Keratinocyte (primary cell): ENCODE results near the gene ECM2. TPM values are rescaled to one million over a fixed set of nuclear protein-coding genes. Genes with fewer than 3 reads are reported as not detected.

ENCODE experiments used
- DNase-seq: peaks from one replicate; pipeline ENCODE4 v3.0.0-alpha.2; 2011; ENCODE audit warnings: low read depth, missing footprints, low spot score
- FAIRE-seq: peaks from 2 replicates; lab custom pipeline; 2011; peaks lifted over from hg19 to GRCh38; lab: Jason Lieb, UNC
- H2AFZ ChIP-seq: 2 replicates; pipeline ENCODE4 v1.6.0; 2012; ENCODE audit warnings: low read length, control low read depth, inconsistent platforms; ENCODE audit not compliant: control insufficient read depth
- H3K27ac ChIP-seq: 2 replicates; pipeline ENCODE4 v1.5.1; 2011; ENCODE audit warnings: low read length; ENCODE audit not compliant: control insufficient read depth, insufficient read depth
- H3K27me3 ChIP-seq: 3 replicates; pipeline ENCODE4 v1.6.0; 2011; ENCODE audit warnings: low read length; ENCODE audit not compliant: control insufficient read depth, insufficient read depth; ENCODE audit errors: extremely low read depth
- H3K36me3 ChIP-seq, 2 experiments: 2 replicates in 1 of 2; 3 replicates in 1 of 2; pipeline ENCODE4 v1.5.1; 2011; ENCODE audit warnings: low read length in 2 of 2, mild to moderate bottlenecking in 1 of 2; ENCODE audit not compliant: control insufficient read depth in 2 of 2, insufficient read depth in 2 of 2; ENCODE audit errors: extremely low read depth in 1 of 2
- H3K4me1 ChIP-seq: 3 replicates; pipeline ENCODE4 v1.5.1; 2011; ENCODE audit warnings: low read length; ENCODE audit not compliant: control insufficient read depth, insufficient read depth; ENCODE audit errors: extremely low read depth
- H3K4me2 ChIP-seq: 3 replicates; pipeline ENCODE4 v1.6.0; 2011; ENCODE audit warnings: low read depth, low read length; ENCODE audit not compliant: control insufficient read depth, insufficient read depth; ENCODE audit errors: extremely low read depth
- H3K4me3 ChIP-seq, 3 experiments: fragments of 200-600 bp in 1 of 3; sonication (generic) in 1 of 3; 2 replicates in 2 of 3; 3 replicates in 1 of 3; pipeline ENCODE4 v1.5.1; 2011 to 2016; ENCODE audit warnings: low read length in 3 of 3, mild to moderate bottlenecking in 3 of 3, control low read depth in 2 of 3, inconsistent platforms in 1 of 3, low read depth in 1 of 3, mixed read lengths in 1 of 3, mixed run types in 1 of 3, moderate library complexity in 1 of 3; ENCODE audit not compliant: control insufficient read depth in 2 of 3, insufficient read depth in 2 of 3; ENCODE audit errors: extremely low read depth in 1 of 3
- H3K79me2 ChIP-seq: 2 replicates; pipeline ENCODE4 v1.6.0; 2012; ENCODE audit warnings: low read length; ENCODE audit not compliant: control insufficient read depth, insufficient read depth
- H3K9ac ChIP-seq: 3 replicates; pipeline ENCODE4 v1.6.0; 2011; ENCODE audit warnings: low read length; ENCODE audit not compliant: control insufficient read depth, insufficient read depth; ENCODE audit errors: extremely low read depth
- H3K9me1 ChIP-seq: 3 replicates; pipeline ENCODE4 v1.6.0; 2011; ENCODE audit warnings: low read length; ENCODE audit not compliant: control insufficient read depth, insufficient read depth; ENCODE audit errors: extremely low read depth
- H3K9me3 ChIP-seq: 2 replicates; pipeline ENCODE4 v1.5.1; 2012; ENCODE audit warnings: low read depth, low read length; ENCODE audit not compliant: control insufficient read depth
- H4K20me1 ChIP-seq: 3 replicates; pipeline ENCODE4 v1.6.0; 2011; ENCODE audit warnings: low read length; ENCODE audit not compliant: control insufficient read depth, insufficient read depth; ENCODE audit errors: extremely low read depth
- CTCF ChIP-seq, 3 experiments: IDR thresholded peaks in 1 of 3; conservative IDR thresholded peaks in 1 of 3; optimal IDR thresholded peaks in 1 of 3; 2 replicates in 2 of 3; 3 replicates in 1 of 3; pipeline versions ENCODE3 to v1.5.1; 2011; ENCODE audit warnings: low read length in 3 of 3, mild to moderate bottlenecking in 3 of 3, moderate library complexity in 2 of 3, control low read depth in 1 of 3, inconsistent platforms in 1 of 3; ENCODE audit not compliant: insufficient read depth in 2 of 3; ENCODE audit errors: extremely low read depth in 1 of 3
- EZH2 ChIP-seq: IDR thresholded peaks from one replicate; pipeline ENCODE4 v1.6.1; 2012; ENCODE audit warnings: inconsistent platforms, mild to moderate bottlenecking, low read length, moderate library complexity
- dilution Hi-C: fragments of 300-500 bp; cut with MboI; formaldehyde crosslinking; loops from one replicate; pipeline ENCODE4 v1.7.0; 2020; ENCODE audit warnings: low sequenced_read_pairs; ENCODE audit not compliant: extremely low pct_ligation_motif_present
- polyA plus RNA-seq, 5 experiments: library from polyadenylated mRNA; depleted of rRNA in 3 of 5; stranded (reverse) in 3 of 5; stranded (forward) in 1 of 5; unstranded in 1 of 5; fragments of >200 nt; gene quantifications; 1 replicate in 1 of 5; 2 replicates in 3 of 5; 3 replicates in 1 of 5; pipeline versions ENCODE4 v1.2.1 to v1.2.3, GENCODE V29; 2011 to 2012; ENCODE audit warnings: missing spikeins in 2 of 5, low read depth in 1 of 5, low replicate concordance in 1 of 5

Gene ECM2
- polyA plus RNA-seq, 1 donor (not counting 4 experiments of a cell fraction or from before 2014, with no cell fraction given) = 0.75 TPM

DNA sequence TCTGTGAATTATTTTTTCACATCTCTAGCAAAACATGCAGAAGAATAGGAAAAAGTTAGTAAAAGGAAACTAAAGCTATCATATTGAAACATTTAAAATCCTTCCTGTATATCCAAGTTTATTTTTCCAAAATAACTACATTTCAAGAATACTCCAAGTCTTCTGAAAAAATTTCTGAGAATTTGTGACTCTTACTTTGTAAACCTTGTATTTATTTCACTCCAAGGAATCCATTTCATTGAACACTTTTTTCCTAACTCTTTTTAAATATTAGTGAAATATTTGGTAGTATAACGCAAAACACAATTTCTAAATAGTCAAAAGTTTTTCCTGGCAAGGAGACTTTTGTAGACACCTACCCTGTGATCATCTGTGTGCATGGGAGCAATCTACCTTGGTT, 19.3 kb downstream of the ECM2 start:
- DNase-seq = no peak

GRCh38 chr9:92514635-92515034, 21.2 kb downstream of the ECM2 start:
- no peak overlapping the region for H3K4me2 ChIP-seq
- no peaks in the 10 kb centered on the region for H3K9me1 ChIP-seq
- dilution Hi-C loops = no loop called here
- H3K27me3 ChIP-seq = no peaks in the 10 kb centered on the region
- no peak overlapping the region for H3K27ac ChIP-seq
- H3K4me1 ChIP-seq = peaks cover 8% of the 10 kb centered on the region
- TF ChIP-seq EZH2 (no peak), CTCF (optimal IDR thresholded peaks at IDR 0.05 in 1 of 3, IDR thresholded peaks at IDR 0.05 in 1 of 3, conservative IDR thresholded peaks at IDR 0.05 in 1 of 3; ENCODE audit: extremely low read depth in 1 of 3, insufficient read depth in 2 of 3, low read length in 3 of 3) (no peak)
- H4K20me1 ChIP-seq = no peaks in the 10 kb centered on the region
- H2AFZ ChIP-seq = no peak overlapping the region
- H3K9me3 ChIP-seq = no peaks in the 10 kb centered on the region
- no peaks in the 10 kb centered on the region for H3K36me3 ChIP-seq
- no peaks in the 10 kb centered on the region for H3K79me2 ChIP-seq
- no peak overlapping the region for H3K4me3 ChIP-seq
- FAIRE-seq (no peak), DNase-seq (no peak)
- no peak overlapping the region for H3K9ac ChIP-seq

More for the DNA sequence above, 19.3 kb downstream of the ECM2 start:
- Histone ChIP-seq H3K27me3 (no peaks in the 10 kb centered on the region), H3K4me3 (no peak overlapping the region), H3K4me1 (peaks cover 7% of the 10 kb centered on the region), H3K36me3 (no peaks in the 10 kb centered on the region), H3K9me3 (no peaks in the 10 kb centered on the region), H3K79me2 (no peaks in the 10 kb centered on the region), H4K20me1 (no peaks in the 10 kb centered on the region), H2AFZ (no peak overlapping the region), H3K27ac (no peak overlapping the region), H3K9ac (no peak overlapping the region), H3K4me2 (no peak overlapping the region), H3K9me1 (no peaks in the 10 kb centered on the region)
- no peak for FAIRE-seq
- no peak for TF ChIP-seq CTCF (optimal IDR thresholded peaks at IDR 0.05 in 1 of 3, IDR thresholded peaks at IDR 0.05 in 1 of 3, conservative IDR thresholded peaks at IDR 0.05 in 1 of 3; ENCODE audit: extremely low read depth in 1 of 3, insufficient read depth in 2 of 3, low read length in 3 of 3)
- no peak for TF ChIP-seq EZH2
- dilution Hi-C loops = no loop called here
